Measurements from ENCODE around the gene MX1. TPM values are rescaled to one million over a fixed set of nuclear protein-coding genes. Genes with fewer than 3 reads are reported as not detected.

The MX1 gene
- total RNA-seq, 1 donor from 2014 or later = 42.4 TPM

DNA sequence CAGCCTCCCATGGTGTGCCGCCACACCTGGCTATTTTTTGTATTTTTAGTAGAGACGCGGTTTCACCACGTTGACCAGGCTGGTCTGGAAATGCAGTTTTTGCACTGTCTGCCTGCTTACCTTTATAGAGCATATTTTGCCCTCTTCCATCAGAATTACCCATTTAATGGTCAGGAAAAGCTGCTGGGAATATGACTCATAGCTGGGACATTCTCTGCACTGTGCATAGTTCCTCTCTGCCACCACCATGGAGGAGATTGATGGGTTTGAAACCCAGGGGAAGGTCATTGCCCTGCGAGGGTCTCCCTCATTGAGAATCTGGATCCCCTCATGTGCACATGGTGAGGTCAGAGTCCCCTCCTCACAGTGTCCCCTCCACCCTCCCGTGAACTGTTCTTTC lies 32.1 kb downstream of the MX1 start:
- no peak for DNase-seq (ENCODE audit: low spot score in 2 of 2, unreplicated experiment in 2 of 2)
- TF ChIP-seq, protein P1, sequence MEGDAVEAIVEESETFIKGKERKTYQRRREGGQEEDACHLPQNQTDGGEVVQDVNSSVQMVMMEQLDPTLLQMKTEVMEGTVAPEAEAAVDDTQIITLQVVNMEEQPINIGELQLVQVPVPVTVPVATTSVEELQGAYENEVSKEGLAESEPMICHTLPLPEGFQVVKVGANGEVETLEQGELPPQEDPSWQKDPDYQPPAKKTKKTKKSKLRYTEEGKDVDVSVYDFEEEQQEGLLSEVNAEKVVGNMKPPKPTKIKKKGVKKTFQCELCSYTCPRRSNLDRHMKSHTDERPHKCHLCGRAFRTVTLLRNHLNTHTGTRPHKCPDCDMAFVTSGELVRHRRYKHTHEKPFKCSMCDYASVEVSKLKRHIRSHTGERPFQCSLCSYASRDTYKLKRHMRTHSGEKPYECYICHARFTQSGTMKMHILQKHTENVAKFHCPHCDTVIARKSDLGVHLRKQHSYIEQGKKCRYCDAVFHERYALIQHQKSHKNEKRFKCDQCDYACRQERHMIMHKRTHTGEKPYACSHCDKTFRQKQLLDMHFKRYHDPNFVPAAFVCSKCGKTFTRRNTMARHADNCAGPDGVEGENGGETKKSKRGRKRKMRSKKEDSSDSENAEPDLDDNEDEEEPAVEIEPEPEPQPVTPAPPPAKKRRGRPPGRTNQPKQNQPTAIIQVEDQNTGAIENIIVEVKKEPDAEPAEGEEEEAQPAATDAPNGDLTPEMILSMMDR (IDR thresholded peaks at IDR 0.05; ENCODE audit: unreplicated experiment) = no peak
- Mint-ChIP-seq H3K27ac (no peak overlapping the region), H3K27me3 (ENCODE audit: low read depth) (no peaks in the 10 kb centered on the region), H3K4me1 (no peaks in the 10 kb centered on the region), H3K4me3 (no peak overlapping the region), H3K9me3 (no peaks in the 10 kb centered on the region), H3K36me3 (no peaks in the 10 kb centered on the region)

GRCh38 chr21:41458559-41458958 lies 32.5 kb downstream of the MX1 start:
- no peaks in the 10 kb centered on the region for H3K27me3 Mint-ChIP-seq (ENCODE audit: low read depth)
- H3K4me3 Mint-ChIP-seq = no peak overlapping the region
- H3K9me3 Mint-ChIP-seq = peaks cover under 1% of the 10 kb centered on the region
- TF ChIP-seq, protein P1 (IDR thresholded peaks at IDR 0.05; ENCODE audit: unreplicated experiment) = no peak
- H3K27ac Mint-ChIP-seq = no peak overlapping the region
- no peak for DNase-seq (ENCODE audit: low spot score in 2 of 2, unreplicated experiment in 2 of 2)
- no peaks in the 10 kb centered on the region for H3K36me3 Mint-ChIP-seq
- H3K4me1 Mint-ChIP-seq = no peaks in the 10 kb centered on the region

DNA sequence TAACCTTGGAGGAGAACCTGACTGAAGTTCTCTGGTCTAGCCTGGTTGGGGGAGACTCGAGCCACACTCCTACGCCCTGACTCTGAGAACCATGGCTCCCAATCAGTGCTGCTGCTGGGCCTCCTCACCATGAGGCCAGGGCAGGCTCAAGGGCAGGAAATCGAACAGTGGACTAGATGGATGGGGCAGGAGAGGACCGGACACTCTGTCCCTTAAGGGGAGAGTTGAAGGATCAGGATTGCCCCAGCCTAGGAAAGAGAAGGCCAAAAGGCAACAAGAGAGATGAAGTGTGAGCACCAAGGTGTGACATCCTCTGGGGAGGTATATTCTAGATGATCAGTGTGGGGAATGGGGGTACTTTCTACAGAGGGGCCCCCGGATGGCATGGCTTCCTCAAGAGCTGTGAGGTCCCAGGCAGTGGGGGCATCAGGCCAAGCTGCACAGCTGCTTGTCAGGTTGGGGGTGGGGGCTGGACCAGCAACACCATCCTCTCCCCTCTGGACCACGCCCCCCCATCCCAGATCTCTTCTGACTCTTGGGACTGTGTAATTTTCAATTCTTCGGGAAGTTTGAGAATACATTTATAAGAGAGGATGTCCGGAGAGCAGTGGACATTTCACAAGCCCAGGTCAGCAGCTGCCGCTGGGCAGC lies 34.0 kb downstream of the MX1 start:
- H3K36me3 Mint-ChIP-seq = peaks cover 13% of the 10 kb centered on the region
- no peak for DNase-seq (ENCODE audit: low spot score in 2 of 2, unreplicated experiment in 2 of 2)
- no peak overlapping the region for H3K27ac Mint-ChIP-seq
- H3K4me3 Mint-ChIP-seq = no peak overlapping the region
- TF ChIP-seq, protein P1 (IDR thresholded peaks at IDR 0.05; ENCODE audit: unreplicated experiment) = no peak
- H3K4me1 Mint-ChIP-seq = no peaks in the 10 kb centered on the region
- H3K9me3 Mint-ChIP-seq = peaks cover 11% of the 10 kb centered on the region
- H3K27me3 Mint-ChIP-seq (ENCODE audit: low read depth) = no peaks in the 10 kb centered on the region

DNA sequence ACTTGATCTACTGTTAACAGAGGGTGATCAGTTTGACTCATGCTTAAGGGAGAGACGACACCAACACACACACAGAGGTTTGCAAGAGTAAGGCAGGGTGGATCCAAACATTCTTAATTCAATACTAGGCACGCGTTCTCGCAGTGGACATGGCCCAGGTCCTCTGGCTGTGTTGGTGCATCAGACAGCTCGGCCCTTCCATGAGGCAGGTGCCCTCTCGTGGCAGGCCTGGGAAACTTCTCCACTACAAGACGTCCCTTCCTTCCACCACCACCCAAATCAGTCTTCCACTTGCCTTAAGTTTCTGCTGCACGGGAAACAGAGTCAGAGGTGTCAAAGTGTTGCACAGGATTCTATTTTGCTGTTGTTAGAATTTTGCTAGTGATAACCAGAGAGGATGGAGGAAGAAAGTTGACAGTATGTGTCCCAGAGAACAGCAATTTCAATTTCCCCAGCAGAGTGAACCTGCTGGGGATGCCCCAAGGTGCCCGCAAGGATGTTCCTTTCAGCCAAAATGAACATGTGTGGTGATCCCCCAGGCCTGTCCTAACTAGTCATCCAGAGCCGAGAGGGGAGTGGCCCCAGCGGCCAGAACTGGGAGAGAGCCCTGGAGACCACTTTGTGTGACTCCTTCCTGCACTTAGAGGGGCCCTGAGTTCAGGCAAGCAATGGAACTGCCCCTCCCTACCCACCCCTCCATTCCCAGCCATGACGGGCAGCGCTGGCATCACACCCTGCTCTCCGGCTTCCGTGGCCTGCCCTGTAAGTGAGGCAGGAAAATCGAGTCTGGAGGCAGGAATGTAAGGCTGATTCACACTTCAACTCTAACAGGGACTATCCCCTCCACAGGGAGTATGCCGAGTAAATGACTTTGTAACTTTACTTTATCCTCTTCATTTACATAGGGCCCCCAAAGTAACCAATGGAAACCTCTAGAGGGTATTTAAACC lies 34.8 kb downstream of the MX1 start:
- no peak overlapping the region for H3K4me3 Mint-ChIP-seq

GRCh38 chr21:41465176-41465781 lies 39.2 kb downstream of the MX1 start:
- no peaks in the 10 kb centered on the region for H3K27me3 Mint-ChIP-seq (ENCODE audit: low read depth)

More for the DNA sequence above, 34.8 kb downstream of the MX1 start:
- H3K27ac Mint-ChIP-seq = no peak overlapping the region
- no peaks in the 10 kb centered on the region for H3K27me3 Mint-ChIP-seq (ENCODE audit: low read depth)
- peak; percentile 50 to 72 for DNase-seq (ENCODE audit: low spot score in 2 of 2, unreplicated experiment in 2 of 2)
- peaks cover 11% of the 10 kb centered on the region for H3K9me3 Mint-ChIP-seq
- TF ChIP-seq, protein P1 (IDR thresholded peaks at IDR 0.05; ENCODE audit: unreplicated experiment) = peak; percentile 63
- H3K4me1 Mint-ChIP-seq = no peaks in the 10 kb centered on the region
- H3K36me3 Mint-ChIP-seq = peaks cover 13% of the 10 kb centered on the region

More at GRCh38 chr21:41465176-41465781, 39.2 kb downstream of the MX1 start:
- DNase-seq (ENCODE audit: low spot score in 2 of 2, unreplicated experiment in 2 of 2) = no peak
- H3K4me3 Mint-ChIP-seq = no peak overlapping the region
- peaks cover 13% of the 10 kb centered on the region for H3K36me3 Mint-ChIP-seq
- H3K27ac Mint-ChIP-seq = no peak overlapping the region
- peaks cover 12% of the 10 kb centered on the region for H3K4me1 Mint-ChIP-seq
- TF ChIP-seq, protein P1 (IDR thresholded peaks at IDR 0.05; ENCODE audit: unreplicated experiment) = no peak
- H3K9me3 Mint-ChIP-seq = peaks cover 11% of the 10 kb centered on the region

All from mesothelial cell of epicardium (in vitro differentiated cells).